ENCODE results near the gene FOXG1. TPM values are rescaled to one million over a fixed set of nuclear protein-coding genes. Genes with fewer than 3 reads are reported as not detected.

Gene FOXG1
- not detected for total RNA-seq

- H3K9ac ChIP-seq (ENCODE audit: low read depth in 2 of 2, low read length in 2 of 2): peak within 1 kb of the TSS in 1 of 2 donors; percentile 3
- TF ChIP-seq CTCF (IDR thresholded peaks at IDR 0.05): no peak
- intact Hi-C loops (cut with DNase I): no loop called here
- H3K27ac ChIP-seq: no peak within 1 kb of the TSS
- no peaks in the 10 kb centered on the region for H3K9me3 ChIP-seq
- no peaks in the 10 kb centered on the region for H3K36me3 ChIP-seq
- H3K4me3 ChIP-seq: peak within 1 kb of the TSS; percentile 11
- H3K27me3 ChIP-seq: peaks cover 72% of the 10 kb centered on the region
- DNase-seq: no peak
- no peaks in the 10 kb centered on the region for H3K4me1 ChIP-seq
These were observed at the start of gene FOXG1 for GRCh38 chr14:28766469-28766955. TSS of gene FOXG1 (plus strand) at chr14:28766787. CDS start at chr14:28767280, 493 bp downstream.

DNA sequence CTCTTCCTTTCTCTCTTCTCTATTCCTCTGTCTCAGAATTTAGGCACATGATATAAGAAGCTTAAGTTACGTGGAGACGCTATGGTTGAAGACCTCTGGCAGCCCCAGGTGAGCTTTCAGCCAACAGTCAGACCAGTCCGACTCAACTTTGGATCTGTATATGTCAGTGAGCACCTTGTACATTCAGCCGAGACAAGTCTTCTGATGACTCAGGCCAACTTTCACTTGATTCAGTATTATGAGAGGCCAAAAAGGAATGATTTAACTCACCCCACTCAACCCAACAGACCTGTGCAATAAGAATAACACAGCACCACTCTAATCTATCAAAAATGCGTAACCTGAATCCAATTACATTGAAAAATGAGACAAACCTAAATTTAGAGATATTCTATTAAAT lies 47.5 kb upstream of the FOXG1 start:
- no peak for TF ChIP-seq CTCF (IDR thresholded peaks at IDR 0.05)
- intact Hi-C loops (cut with DNase I): no loop called here
- Histone ChIP-seq H3K4me1 (no peaks in the 10 kb centered on the region), H3K27me3 (no peaks in the 10 kb centered on the region), H3K4me3 (no peak overlapping the region), H3K9ac (ENCODE audit: low read depth in 2 of 2, low read length in 2 of 2) (no peak overlapping the region), H3K9me3 (no peaks in the 10 kb centered on the region), H3K27ac (no peak overlapping the region), H3K36me3 (no peaks in the 10 kb centered on the region)
- DNase-seq: no peak

DNA sequence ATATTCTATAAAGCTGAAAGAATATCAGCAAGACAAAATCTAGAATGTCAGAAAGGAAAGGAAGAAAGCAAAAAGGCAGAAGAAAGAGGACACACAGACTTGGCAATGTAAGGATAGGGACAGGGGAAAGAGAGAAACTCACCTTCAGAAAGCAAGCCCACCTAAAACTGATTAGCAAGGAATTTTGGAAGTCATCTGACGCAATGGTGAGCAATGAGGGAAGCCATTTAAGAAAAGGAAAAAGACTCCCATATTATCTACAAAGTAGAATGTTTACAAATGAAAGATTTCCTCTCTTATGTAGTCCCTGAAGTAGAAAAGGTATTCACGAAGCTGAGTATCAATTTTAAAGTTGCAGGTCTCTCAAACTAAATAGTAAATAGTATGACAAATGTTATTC lies 35.2 kb upstream of the FOXG1 start:
- H3K4me1 ChIP-seq: no peaks in the 10 kb centered on the region
- no peaks in the 10 kb centered on the region for H3K9me3 ChIP-seq
- no peak overlapping the region for H3K9ac ChIP-seq (ENCODE audit: low read depth in 2 of 2, low read length in 2 of 2)
- DNase-seq: no peak
- H3K27ac ChIP-seq: no peak overlapping the region
- intact Hi-C loops (cut with DNase I): no loop called here
- H3K36me3 ChIP-seq: no peaks in the 10 kb centered on the region
- no peak overlapping the region for H3K4me3 ChIP-seq
- no peaks in the 10 kb centered on the region for H3K27me3 ChIP-seq
- no peak for TF ChIP-seq CTCF (IDR thresholded peaks at IDR 0.05)

DNA sequence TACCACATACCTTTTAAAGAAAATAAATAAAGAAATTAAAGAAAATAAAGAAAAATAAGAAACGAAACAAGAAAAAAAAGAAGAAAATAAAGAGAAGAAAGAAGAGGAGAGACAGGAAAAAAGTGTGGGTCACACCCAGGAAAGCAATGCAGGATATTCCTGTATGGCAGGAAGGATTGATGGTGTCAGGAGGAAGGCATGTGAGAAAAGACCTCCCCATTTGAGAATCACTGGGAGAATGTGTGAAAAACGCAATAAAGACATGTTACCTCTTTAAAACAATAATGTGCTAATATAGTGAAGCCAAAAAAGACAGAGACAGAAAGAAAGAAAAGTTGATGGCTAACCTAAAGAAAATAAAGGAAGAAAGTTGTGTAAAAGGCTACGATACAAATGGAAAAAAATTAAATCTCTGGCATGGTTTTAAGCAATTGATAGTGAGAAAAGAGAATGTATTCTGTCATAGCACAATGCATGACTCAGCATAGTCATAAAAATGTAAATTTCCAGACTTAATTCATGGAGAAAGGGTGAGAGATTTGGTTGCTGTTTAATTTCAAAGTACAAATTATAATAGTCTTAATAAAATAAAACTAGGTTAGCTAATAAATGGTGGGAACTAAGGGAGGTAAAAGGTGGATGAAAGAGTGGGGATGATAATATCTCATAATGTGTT lies 24.3 kb upstream of the FOXG1 start:
- no peak for TF ChIP-seq CTCF (IDR thresholded peaks at IDR 0.05)

DNA sequence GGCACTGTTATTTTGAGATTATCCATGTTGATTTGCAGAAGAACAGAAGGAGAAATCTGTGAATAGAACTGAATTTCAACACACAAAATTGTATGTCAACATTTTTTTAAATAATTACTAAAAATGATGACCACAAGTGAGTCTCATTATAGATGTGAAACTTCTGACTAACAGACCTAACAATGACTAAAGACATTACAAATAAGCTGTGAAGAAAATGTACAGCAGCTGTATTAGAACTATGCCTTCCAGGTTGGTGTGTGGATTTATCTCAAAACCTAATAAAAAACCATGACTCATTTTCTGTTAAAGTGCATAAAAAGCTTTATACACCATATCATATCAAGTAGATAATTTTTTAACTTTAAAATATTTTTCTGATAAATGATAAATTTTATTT lies 22.5 kb upstream of the FOXG1 start:
- Histone ChIP-seq H3K36me3 (no peaks in the 10 kb centered on the region), H3K27me3 (no peaks in the 10 kb centered on the region), H3K4me3 (no peak overlapping the region), H3K9ac (ENCODE audit: low read depth in 2 of 2, low read length in 2 of 2) (no peak overlapping the region), H3K9me3 (no peaks in the 10 kb centered on the region), H3K4me1 (no peaks in the 10 kb centered on the region), H3K27ac (no peak overlapping the region)
- DNase-seq: no peak
- TF ChIP-seq CTCF (IDR thresholded peaks at IDR 0.05): no peak
- intact Hi-C loops (cut with DNase I): no loop called here

More for the DNA sequence above, 24.3 kb upstream of the FOXG1 start:
- intact Hi-C loops (cut with DNase I): no loop called here
- H3K27ac ChIP-seq: no peak overlapping the region
- no peak overlapping the region for H3K9ac ChIP-seq (ENCODE audit: low read depth in 2 of 2, low read length in 2 of 2)
- H3K36me3 ChIP-seq: no peaks in the 10 kb centered on the region
- no peaks in the 10 kb centered on the region for H3K27me3 ChIP-seq
- DNase-seq: no peak
- no peaks in the 10 kb centered on the region for H3K4me1 ChIP-seq
- no peak overlapping the region for H3K4me3 ChIP-seq
- no peaks in the 10 kb centered on the region for H3K9me3 ChIP-seq

All from colonic mucosa (tissue), 4 donors.